Muscle layer of duodenum (tissue), 2 donors: ENCODE results near the gene PDE11A.

Experiments
- H3K27ac ChIP-seq: one replicate; pipeline ENCODE4 v1.7.0; 2013; ENCODE audit warnings: mild to moderate bottlenecking, low read length
- H3K27me3 ChIP-seq: one replicate; pipeline ENCODE4 v1.7.0; 2013; ENCODE audit warnings: low read depth, mild to moderate bottlenecking, control low read depth, low read length
- H3K36me3 ChIP-seq, 2 donors: one replicate each; pipeline ENCODE4 v1.7.0; 2013; ENCODE audit warnings: low read length in 2 of 2, control low read depth in 1 of 2, mild to moderate bottlenecking in 1 of 2; ENCODE audit not compliant: insufficient read depth in 2 of 2, control insufficient read depth in 1 of 2
- H3K4me1 ChIP-seq, 2 donors: one replicate each; pipeline ENCODE4 v1.7.0; 2013; ENCODE audit warnings: low read length in 2 of 2, mild to moderate bottlenecking in 2 of 2, control low read depth in 1 of 2, moderate library complexity in 1 of 2; ENCODE audit not compliant: insufficient read depth in 2 of 2, control insufficient read depth in 1 of 2
- H3K4me3 ChIP-seq, 2 donors: one replicate each; pipeline ENCODE4 v1.7.0; 2013; ENCODE audit warnings: low read length in 2 of 2, low read depth in 1 of 2, mild to moderate bottlenecking in 1 of 2
- H3K9me3 ChIP-seq, 2 donors: one replicate each; pipeline ENCODE4 v1.7.0; 2013; ENCODE audit warnings: low read length in 2 of 2, control low read depth in 1 of 2, mild to moderate bottlenecking in 1 of 2; ENCODE audit not compliant: control insufficient read depth in 1 of 2
- donor health status: healthy.

The PDE11A gene

GRCh38 chr2:177669201-177669600, 403.4 kb downstream of the PDE11A start:
- H3K4me3 ChIP-seq: no peak overlapping the region
- H3K9me3 ChIP-seq: no peaks in the 10 kb centered on the region
- no peaks in the 10 kb centered on the region for H3K27me3 ChIP-seq
- no peaks in the 10 kb centered on the region for H3K36me3 ChIP-seq
- no peak overlapping the region for H3K27ac ChIP-seq
- H3K4me1 ChIP-seq: no peaks in the 10 kb centered on the region

DNA sequence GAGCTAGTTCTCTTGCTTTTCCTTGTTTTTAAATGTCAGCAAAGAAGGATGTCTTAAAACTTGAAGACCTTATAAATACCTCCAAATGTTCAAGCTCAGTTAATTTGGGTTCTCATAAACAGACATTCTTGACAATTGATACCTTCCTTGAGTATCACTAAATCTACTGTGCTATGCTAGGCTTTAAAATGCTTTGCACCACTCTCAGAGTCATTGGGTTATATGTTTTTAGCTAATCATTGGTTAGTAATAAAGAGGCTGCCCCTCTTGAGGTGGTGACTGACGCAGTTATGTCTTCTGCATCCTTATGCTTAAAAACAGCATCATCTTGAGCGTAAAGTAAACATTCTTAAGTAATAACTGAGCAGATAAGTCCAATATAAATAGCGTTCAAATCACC, 404.0 kb downstream of the PDE11A start:
- Histone ChIP-seq H3K4me1 (no peaks in the 10 kb centered on the region), H3K27me3 (no peaks in the 10 kb centered on the region), H3K9me3 (no peaks in the 10 kb centered on the region), H3K36me3 (no peaks in the 10 kb centered on the region), H3K4me3 (no peak overlapping the region), H3K27ac (no peak overlapping the region)

- no peaks in the 10 kb centered on the region for H3K9me3 ChIP-seq
- no peak overlapping the region for H3K4me3 ChIP-seq
- H3K27ac ChIP-seq: no peak overlapping the region
- H3K27me3 ChIP-seq: no peaks in the 10 kb centered on the region
- H3K4me1 ChIP-seq: no peaks in the 10 kb centered on the region
- no peaks in the 10 kb centered on the region for H3K36me3 ChIP-seq
Observed at GRCh38 chr2:177667626-177668025, 405.0 kb downstream of the PDE11A start.

DNA sequence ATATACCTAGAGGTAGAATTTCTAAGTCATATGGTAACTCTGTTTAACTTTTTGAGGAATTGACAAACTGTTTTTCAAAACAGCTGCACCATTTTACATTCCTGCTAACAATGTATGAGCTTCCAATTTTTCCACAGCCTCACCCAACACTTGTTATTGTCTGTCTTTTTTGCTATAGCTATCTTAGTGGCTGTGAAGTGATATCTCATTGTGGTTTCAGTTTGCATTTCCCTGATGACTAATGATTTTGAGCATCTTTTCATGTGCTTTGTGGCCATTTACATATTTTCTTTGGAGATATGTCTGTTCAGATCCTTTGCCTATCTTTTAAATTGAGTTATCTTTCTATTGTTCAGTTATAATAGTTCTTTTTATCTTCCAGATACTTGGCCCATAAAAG, 406.2 kb downstream of the PDE11A start:
- H3K36me3 ChIP-seq: no peaks in the 10 kb centered on the region
- no peaks in the 10 kb centered on the region for H3K27me3 ChIP-seq

DNA sequence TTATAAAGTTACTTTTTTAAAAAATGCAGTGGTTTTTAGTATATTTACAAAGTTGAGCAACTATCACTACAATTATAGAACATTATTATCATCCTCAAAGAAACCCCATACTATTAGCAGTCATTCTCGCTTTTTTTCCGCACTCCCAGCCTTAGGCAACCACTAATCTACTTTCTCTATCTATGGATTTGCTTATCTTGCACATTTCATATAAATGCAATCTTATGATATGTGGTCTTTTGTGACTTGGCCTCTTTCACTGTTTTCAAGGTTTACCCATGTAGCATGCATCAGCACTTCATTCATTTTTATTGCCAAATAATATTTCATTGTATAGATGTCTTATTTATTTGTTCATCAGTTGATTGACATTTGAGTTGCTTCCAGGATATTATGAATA, 406.6 kb downstream of the PDE11A start:
- H3K9me3 ChIP-seq: no peaks in the 10 kb centered on the region
- H3K4me1 ChIP-seq: no peaks in the 10 kb centered on the region
- no peaks in the 10 kb centered on the region for H3K36me3 ChIP-seq
- H3K27me3 ChIP-seq: no peaks in the 10 kb centered on the region
- no peak overlapping the region for H3K4me3 ChIP-seq
- H3K27ac ChIP-seq: no peak overlapping the region

More for the DNA sequence above, 406.2 kb downstream of the PDE11A start:
- Histone ChIP-seq H3K4me1 (no peaks in the 10 kb centered on the region), H3K27ac (no peak overlapping the region), H3K4me3 (no peak overlapping the region), H3K9me3 (no peaks in the 10 kb centered on the region)

DNA sequence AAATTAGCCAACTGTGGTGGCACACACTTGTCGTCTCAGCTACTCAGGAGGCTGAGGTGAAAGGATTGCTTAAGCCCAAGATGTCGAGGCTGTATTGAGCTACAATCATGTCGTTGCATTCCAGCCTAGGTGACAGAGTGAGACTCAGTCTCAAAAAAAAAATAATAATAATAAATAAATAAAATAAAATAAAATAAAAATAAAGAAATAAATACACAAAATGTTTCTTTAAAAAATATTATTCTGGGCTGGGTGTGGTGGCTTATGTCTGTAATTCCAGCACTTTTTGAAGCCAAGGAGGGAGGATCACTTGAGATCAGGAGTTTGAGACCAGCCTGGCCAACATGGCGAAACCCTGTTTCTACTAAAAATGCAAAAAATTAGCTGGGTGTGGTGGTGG, 407.2 kb downstream of the PDE11A start:
- no peak overlapping the region for H3K4me3 ChIP-seq
- no peaks in the 10 kb centered on the region for H3K27me3 ChIP-seq
- H3K27ac ChIP-seq: no peak overlapping the region
- H3K9me3 ChIP-seq: no peaks in the 10 kb centered on the region
- H3K4me1 ChIP-seq: no peaks in the 10 kb centered on the region
- H3K36me3 ChIP-seq: no peaks in the 10 kb centered on the region

DNA sequence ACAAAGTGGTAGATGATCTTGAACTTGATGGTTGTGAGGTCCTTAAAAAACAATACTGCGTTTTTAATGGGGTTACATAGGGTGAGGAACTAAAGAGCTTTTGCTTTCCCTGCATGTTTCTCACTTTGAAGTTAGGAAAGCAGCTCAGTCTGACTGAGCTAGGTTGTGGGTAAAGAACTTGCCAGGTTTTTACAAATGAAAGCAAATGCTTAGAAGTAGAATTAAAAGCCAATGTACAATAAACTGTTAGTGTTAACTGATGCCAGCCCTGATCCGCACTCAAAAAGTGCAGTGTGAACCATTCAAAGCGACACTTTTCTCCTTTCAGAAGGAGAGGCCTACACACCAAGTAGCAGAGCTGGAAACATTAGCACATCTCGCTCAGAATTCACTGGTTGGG, 409.7 kb downstream of the PDE11A start:
- no peak overlapping the region for H3K27ac ChIP-seq
- no peaks in the 10 kb centered on the region for H3K36me3 ChIP-seq
- H3K27me3 ChIP-seq: no peaks in the 10 kb centered on the region
- H3K4me3 ChIP-seq: no peak overlapping the region
- no peaks in the 10 kb centered on the region for H3K9me3 ChIP-seq
- H3K4me1 ChIP-seq: no peaks in the 10 kb centered on the region

GRCh38 chr2:177660742-177661141, 411.8 kb downstream of the PDE11A start:
- Histone ChIP-seq H3K9me3 (no peaks in the 10 kb centered on the region), H3K27ac (no peak overlapping the region), H3K36me3 (no peaks in the 10 kb centered on the region), H3K4me3 (no peak overlapping the region), H3K4me1 (no peaks in the 10 kb centered on the region), H3K27me3 (no peaks in the 10 kb centered on the region)

GRCh38 chr2:177658309-177658708, 414.3 kb downstream of the PDE11A start:
- Histone ChIP-seq H3K36me3 (no peaks in the 10 kb centered on the region), H3K27me3 (no peaks in the 10 kb centered on the region), H3K9me3 (no peaks in the 10 kb centered on the region), H3K4me3 (no peak overlapping the region), H3K4me1 (no peaks in the 10 kb centered on the region), H3K27ac (no peak overlapping the region)

DNA sequence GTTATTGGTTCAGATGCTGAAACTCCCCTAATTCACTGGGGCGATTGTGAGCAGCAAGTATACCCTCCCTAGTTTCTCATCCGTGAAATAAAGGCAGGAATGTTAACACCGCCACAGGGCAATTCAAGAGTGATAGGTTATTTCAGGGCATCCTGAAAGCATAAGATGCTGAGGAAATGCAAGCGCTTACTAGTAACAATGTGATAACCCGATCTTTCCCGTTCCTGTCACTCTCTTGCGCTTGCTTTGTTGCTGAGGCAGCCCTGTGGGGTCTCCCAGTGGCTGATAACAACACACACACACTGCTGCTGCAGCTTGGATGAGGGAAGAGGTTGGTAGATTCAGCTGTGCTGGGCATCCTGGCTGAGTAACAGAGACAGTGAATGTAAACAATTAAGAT, 420.7 kb downstream of the PDE11A start:
- H3K36me3 ChIP-seq: no peaks in the 10 kb centered on the region
- no peak overlapping the region for H3K27ac ChIP-seq
- H3K9me3 ChIP-seq: no peaks in the 10 kb centered on the region
- H3K4me3 ChIP-seq: no peak overlapping the region
- no peaks in the 10 kb centered on the region for H3K27me3 ChIP-seq
- H3K4me1 ChIP-seq: no peaks in the 10 kb centered on the region

DNA sequence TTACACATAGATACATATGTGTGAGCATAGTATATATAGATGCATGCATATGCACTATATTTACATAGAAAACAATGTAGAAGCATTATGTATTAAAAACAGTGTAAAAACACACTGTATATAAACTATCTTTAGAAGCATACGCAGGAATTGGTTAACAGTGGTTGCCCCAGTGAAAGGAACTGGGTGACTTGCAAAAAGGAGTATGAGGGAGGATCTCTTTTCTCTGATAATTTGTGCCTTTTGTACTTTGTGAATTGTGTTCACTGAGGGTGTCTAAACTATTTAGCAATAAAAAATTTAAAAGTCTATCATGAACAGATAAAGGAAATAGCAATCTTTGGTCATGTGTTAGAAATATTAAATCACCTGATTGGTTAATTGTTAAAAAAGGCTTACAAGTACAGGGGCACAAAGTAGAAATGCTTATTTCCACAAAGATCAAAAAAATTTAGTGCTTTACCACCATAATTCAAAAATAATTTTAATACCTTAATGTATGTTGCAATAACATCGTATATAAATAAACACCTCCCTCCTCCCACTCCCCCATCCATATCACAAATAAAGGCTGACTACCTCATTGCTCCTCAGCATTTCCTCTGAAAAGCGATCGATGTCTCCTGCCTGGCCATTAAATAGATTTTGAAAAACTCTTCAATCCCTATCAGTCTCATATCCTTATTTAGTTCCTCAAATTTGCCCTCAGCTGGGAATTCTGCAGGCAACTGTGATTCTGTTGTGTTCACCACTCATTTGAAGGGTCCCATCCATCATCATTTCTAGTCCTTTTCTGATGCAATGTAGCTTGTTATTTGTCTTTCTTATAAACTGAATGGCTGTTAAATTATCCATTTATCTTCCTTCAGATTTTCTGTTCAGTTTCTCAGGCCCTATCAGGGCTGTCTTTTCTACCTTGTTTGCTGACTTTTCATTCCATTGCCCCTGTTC, 422.7 kb downstream of the PDE11A start:
- H3K27me3 ChIP-seq: no peaks in the 10 kb centered on the region
- no peaks in the 10 kb centered on the region for H3K9me3 ChIP-seq
- H3K36me3 ChIP-seq: no peaks in the 10 kb centered on the region
- H3K4me1 ChIP-seq: no peaks in the 10 kb centered on the region
- no peak overlapping the region for H3K27ac ChIP-seq
- no peak overlapping the region for H3K4me3 ChIP-seq

DNA sequence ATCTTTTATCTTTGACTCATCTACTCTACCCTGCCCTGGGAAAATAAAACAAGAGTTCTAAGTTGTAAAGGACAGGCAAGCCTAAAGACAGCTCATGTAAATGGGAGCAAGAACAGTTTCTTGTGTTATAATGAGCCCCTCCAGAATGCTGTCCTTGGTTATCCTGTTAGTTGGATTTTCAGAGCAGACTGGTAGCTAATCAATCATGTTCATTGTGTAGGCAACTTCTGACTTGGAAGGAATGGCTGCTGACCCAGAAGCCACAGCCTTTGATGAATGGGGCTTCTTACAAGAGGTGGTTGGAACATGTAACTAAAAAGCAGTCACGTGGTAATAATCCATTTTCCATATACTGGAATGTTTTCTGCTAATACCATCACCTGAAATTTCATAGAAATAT, 425.8 kb downstream of the PDE11A start:
- Histone ChIP-seq H3K4me3 (no peak overlapping the region), H3K36me3 (no peaks in the 10 kb centered on the region), H3K4me1 (no peaks in the 10 kb centered on the region), H3K9me3 (peaks cover 0 to 2% of the 10 kb centered on the region in 2 donors), H3K27ac (no peak overlapping the region), H3K27me3 (no peaks in the 10 kb centered on the region)
